AG04450 (cell line): ENCODE measurements around the gene FHAD1. TPM values are rescaled to one million over a fixed set of nuclear protein-coding genes. Genes with fewer than 3 reads are reported as not detected.

Experiments used
- CTCF ChIA-PET: fragments of 300-600, 350-600 bp; formaldehyde crosslinking; extraction: SDS; loops from one replicate; lab custom pipeline; 2022; ENCODE audit warnings: antibody characterized with exemption, inconsistent platforms; lab: Charles Lee
- POLR2A ChIA-PET: fragments of 350-600 bp; formaldehyde crosslinking; extraction: SDS; loops from one replicate; lab custom pipeline; 2021; ENCODE audit warnings: antibody characterized with exemption, inconsistent platforms; lab: Yijun Ruan, JAX
- DNase-seq: peaks from one replicate; pipeline ENCODE4 v3.0.0-alpha.2; 2011; ENCODE audit warnings: low read depth, low spot score
- H3K27ac ChIP-seq: one replicate; pipeline ENCODE4 v1.5.1; 2012; ENCODE audit warnings: low read depth, low read length, control low read depth
- H3K27me3 ChIP-seq: one replicate; pipeline ENCODE4 v1.6.0; 2012; ENCODE audit warnings: low read length; ENCODE audit not compliant: control insufficient read depth, insufficient read depth
- H3K4me3 ChIP-seq: 2 replicates; pipeline ENCODE4 v1.5.1; 2011; ENCODE audit warnings: mild to moderate bottlenecking, low read depth, low read length, control low read depth
- H3K9me3 ChIP-seq: 2 replicates; pipeline ENCODE4 v1.5.1; 2012; ENCODE audit warnings: low read length; ENCODE audit not compliant: control insufficient read depth, insufficient read depth
- CTCF ChIP-seq: IDR thresholded peaks from 2 replicates; pipeline ENCODE4 v1.5.1; 2011; ENCODE audit warnings: low read depth, low read length, control low read depth, inconsistent platforms
- polyA plus RNA-seq: library from polyadenylated mRNA; depleted of rRNA; stranded (reverse); fragments of >200 nt; gene quantifications from 2 replicates; pipeline ENCODE4 v1.2.3, GENCODE V29; 2011

The FHAD1 gene
- polyA plus RNA-seq, 1 experiment: 0.36 TPM

DNA sequence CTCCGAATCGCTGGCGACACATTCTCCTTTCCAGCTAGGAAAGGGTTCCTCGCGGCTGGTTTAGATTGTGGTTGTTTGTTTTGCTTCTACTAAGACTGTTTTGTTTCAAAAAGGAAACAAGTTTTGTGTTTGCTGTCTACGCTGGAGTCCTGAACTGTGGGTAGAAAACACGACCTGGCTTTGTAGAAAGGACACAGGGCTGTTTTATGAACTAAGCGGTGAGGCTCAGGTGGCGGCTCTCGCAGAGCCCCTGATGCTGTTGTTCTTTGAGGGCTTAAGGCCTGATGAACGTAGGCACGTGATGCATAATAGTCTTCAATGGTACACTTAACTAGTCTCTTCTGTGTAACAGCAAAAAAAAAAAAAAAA, 27.0 kb upstream of the FHAD1 start:
- Histone ChIP-seq H3K9me3 (peaks cover 3% of the 10 kb centered on the region; the same call in 1 of the 2 replicates), H3K27me3 (no peaks in the 10 kb centered on the region), H3K27ac (no peak overlapping the region), H3K4me3 (no peak overlapping the region)
- DNase-seq: no peak
- CTCF ChIA-PET: interaction anchor here (0.7 to 2.1 kb wide), 3 partner anchors 34 to 1485 kb away, joined by 3 to 5 read pairs (median 3); no protein-coding TSS in a partner anchor
- TF ChIP-seq CTCF: no peak
- POLR2A ChIA-PET: no interaction called here

DNA sequence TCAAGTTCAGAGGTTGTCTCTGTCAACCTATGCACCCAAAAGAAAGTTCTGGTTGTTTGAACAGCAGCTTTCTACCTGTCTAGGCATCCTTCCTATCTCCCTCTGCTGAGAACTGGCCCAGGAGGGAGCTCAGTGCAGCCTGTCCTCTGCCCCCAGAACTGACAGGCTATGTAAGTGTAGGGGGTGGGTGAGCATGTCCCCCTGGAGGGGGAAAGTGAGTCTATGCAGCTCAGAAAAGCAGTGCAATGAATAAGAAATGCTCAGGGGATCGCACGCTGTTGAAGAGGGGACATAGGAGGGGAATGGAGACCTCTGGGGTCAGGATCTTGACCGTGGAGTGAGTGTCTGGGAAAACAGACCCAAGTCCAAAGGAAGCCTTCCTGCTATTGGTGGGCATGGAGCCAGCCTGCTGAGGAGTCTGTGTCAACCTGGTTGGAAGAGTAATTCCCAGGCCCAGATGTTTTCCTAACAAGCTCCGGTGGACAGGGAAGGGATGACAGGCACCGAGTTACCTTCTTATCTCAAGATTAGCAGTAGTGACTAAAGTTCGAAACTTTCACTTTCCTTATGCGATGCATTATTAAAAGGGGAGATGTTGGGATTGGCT, 26.1 kb upstream of the FHAD1 start:
- Histone ChIP-seq H3K27ac (no peak overlapping the region), H3K4me3 (no peak overlapping the region), H3K27me3 (no peaks in the 10 kb centered on the region), H3K9me3 (no peaks in the 10 kb centered on the region)
- POLR2A ChIA-PET: no interaction called here
- no peak for DNase-seq
- CTCF ChIA-PET: interaction anchor here (0.7 to 2.1 kb wide), 3 partner anchors 33 to 1486 kb away, joined by 3 to 5 read pairs (median 3); no protein-coding TSS in a partner anchor
- TF ChIP-seq CTCF: no peak

GRCh38 chr1:15222653-15223303, 24.2 kb upstream of the FHAD1 start:
- H3K4me3 ChIP-seq: no peak overlapping the region
- H3K27ac ChIP-seq: no peak overlapping the region
- ChIA-PET CTCF (interaction anchor here (1.7 kb wide), 1 partner anchor 70 kb away, joined by 7 read pairs; no protein-coding TSS in a partner anchor), POLR2A (no interaction called here)
- H3K27me3 ChIP-seq: no peaks in the 10 kb centered on the region
- no peak for DNase-seq
- no peak for TF ChIP-seq CTCF
- no peaks in the 10 kb centered on the region for H3K9me3 ChIP-seq

DNA sequence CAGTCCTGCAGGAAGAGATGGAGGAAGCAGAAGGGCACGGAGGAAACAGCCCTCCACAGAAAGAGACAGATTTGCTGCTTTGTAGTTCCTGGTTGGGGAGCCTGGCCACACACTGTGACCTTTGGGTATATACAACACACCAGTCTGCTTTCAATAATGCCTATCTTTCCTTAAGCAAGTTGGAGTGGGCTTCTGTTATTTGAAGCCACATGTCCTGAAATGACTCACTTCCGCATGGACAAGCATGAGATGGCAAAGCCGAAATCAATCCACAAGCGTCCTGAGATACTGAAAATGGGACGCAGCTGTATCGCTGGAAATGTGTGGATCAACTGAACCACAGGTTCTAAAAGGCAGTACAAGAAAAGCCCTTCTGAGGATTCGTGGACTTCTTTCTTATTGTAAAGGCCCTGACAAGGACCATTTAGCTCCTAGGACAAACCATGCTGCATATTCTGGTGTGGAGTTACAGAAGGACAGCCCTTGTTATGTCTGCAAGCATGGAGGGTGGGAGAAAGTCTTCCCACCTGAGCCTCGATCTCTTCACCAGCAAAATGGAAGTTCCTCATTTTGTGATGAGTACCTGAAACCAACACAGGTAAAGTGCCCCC, 22.7 kb upstream of the FHAD1 start:
- ChIA-PET CTCF (no interaction called here), POLR2A (no interaction called here)
- no peak for DNase-seq
- H3K27me3 ChIP-seq: no peaks in the 10 kb centered on the region
- no peak for TF ChIP-seq CTCF
- H3K4me3 ChIP-seq: no peak overlapping the region
- H3K27ac ChIP-seq: no peak overlapping the region
- no peaks in the 10 kb centered on the region for H3K9me3 ChIP-seq

DNA sequence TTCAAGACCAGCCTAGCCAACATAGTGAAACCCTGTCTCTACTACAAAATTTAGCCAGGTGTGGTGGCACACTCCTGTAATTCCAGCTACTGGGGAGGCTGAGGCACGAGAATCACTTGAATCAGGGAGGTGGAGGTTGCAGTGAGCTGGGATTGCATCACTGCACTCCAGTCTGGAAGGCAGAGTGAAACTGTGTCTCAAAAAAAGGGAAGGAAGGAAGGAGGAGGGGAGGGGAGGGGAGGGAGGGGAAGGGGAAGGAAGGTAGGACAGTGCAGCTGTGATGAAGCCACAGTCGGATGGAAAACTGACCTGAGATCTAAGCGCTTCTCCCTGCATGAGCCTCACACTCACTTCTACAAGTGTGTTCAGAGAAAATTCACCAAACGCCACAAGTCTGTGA, 22.0 kb upstream of the FHAD1 start:
- Histone ChIP-seq H3K27me3 (no peaks in the 10 kb centered on the region), H3K27ac (no peak overlapping the region), H3K4me3 (no peak overlapping the region), H3K9me3 (no peaks in the 10 kb centered on the region)
- ChIA-PET CTCF (no interaction called here), POLR2A (no interaction called here)
- no peak for DNase-seq
- TF ChIP-seq CTCF: no peak
